ENCODE data around the gene FBXL17.

GRCh38 chr5:107945061-107945460 lies 436.8 kb downstream of the FBXL17 start:
- TF ChIP-seq EZH2phosphoT487 (IDR thresholded peaks at IDR 0.05; ENCODE audit: insufficient read depth, low read depth): no peak
- no peak for TF ChIP-seq EZH2 (IDR thresholded peaks at IDR 0.05; ENCODE audit: insufficient read depth, poor library complexity, severe bottlenecking)

All from GM23248 (cell line).